Raji (cell line): ENCODE measurements around the gene HEXIM1.

ENCODE experiments used
- POLR2A ChIP-seq: IDR thresholded peaks from 2 replicates; pipeline ENCODE4 v1.6.1; 2011; ENCODE audit warnings: low read depth, low read length, control low read depth; ENCODE audit not compliant: insufficient read depth

HEXIM1 gene

GRCh38 chr17:45132572-45133463 is 15.5 kb upstream of the HEXIM1 start:
- peak; percentile 58 for TF ChIP-seq POLR2A

GRCh38 chr17:45135192-45135977 is 12.9 kb upstream of the HEXIM1 start, which contains the start of gene ACBD4:
TSS of gene ACBD4 (plus strand) at chr17:45135687. CDS start at chr17:45136145, 458 bp downstream.
- TF ChIP-seq POLR2A = peak; percentile 89

DNA sequence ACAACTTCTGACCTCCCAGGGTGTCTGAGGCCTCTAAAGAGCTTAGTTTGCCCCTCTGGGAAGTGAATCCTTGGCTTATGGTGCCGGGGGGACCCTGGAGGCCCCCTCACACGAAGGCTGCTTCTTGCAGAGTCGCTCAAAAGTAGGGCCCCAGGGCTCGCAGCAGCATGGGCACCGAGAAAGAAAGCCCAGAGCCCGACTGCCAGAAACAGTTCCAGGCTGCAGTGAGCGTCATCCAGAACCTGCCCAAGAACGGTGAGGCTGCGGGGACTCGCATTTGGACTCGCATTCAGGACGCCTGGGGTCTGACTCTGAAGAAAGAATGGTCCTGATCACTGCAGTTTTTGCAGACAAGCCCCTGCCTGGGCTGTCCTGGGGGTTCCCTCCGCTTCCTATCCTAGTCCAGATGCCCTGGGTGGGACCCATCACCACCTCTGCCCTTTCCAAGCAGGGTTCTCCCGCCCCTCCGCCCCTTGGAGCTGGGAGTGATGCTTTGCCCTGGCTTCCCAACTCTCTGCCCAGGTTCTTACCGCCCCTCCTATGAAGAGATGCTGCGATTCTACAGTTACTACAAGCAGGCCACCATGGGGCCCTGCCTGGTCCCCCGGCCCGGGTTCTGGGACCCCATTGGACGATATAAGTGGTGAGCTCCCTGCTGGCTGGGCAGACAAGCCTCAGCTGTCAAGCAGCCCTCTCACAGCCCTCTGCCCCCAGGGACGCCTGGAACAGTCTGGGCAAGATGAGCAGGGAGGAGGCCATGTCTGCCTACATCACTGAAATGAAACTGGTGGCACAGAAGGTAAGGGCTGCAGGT is 12.1 kb upstream of the HEXIM1 start:
- no peak for TF ChIP-seq POLR2A

DNA sequence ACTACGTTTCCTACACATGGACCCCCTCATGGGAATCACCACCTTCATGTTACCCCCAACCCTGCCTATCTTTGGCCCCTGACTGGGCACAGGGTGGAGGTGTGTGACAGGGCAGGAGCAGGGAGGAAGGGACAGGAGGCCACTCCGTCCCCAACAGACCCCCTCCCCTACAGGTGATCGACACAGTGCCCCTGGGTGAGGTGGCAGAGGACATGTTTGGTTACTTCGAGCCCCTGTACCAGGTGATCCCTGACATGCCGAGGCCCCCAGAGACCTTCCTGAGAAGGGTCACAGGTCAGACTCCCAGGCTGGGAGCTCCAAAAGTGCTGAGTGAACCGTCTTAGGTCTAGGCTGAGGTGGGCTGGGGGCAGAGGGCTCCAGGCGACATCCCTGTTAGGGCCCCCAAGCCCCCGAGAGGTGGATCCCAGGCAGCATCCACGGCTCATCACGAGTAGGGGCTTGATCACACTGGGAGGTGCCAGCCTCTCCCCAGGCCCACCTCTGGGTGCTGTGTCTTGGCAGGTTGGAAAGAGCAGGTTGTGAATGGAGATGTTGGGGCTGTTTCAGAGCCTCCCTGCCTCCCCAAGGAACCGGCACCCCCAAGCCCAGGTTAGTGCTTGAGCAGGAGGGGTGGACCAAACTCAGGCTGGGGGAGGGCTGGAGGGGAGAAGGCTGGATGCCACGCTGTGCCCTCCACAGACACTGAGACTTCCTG is 11.3 kb upstream of the HEXIM1 start:
- no peak for TF ChIP-seq POLR2A

- TF ChIP-seq POLR2A = no peak
Measured at GRCh38 chr17:45137561-45138305, 10.5 kb upstream of the HEXIM1 start.

DNA sequence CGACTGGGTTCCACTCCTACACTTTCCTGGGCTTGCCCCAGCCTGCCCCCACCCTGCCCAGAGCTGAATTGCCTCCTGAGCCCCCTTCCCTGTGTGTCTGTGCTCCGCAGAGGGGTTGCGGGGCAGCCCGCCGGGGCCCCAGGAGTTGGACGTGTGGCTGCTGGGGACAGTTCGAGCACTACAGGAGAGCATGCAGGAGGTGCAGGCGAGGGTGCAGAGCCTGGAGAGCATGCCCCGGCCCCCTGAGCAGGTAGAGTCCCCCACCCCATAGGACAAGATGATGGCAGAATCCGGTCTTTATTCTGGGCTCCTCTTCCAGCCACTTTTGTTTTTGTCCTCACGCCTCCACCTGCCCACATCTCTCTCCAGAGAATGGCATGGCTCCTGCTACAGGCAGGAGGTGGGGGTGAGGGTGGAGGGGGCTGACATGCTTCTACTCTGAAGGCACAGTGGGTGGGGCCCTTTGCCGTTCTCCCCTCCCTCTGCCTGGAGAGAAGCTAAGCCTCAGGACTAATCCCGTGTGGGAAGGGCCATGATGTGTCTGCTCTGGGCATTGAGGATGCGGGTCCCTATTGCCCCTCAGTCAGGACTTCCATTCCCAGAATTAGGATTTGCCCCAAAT is 9.3 kb upstream of the HEXIM1 start:
- TF ChIP-seq POLR2A = no peak

DNA sequence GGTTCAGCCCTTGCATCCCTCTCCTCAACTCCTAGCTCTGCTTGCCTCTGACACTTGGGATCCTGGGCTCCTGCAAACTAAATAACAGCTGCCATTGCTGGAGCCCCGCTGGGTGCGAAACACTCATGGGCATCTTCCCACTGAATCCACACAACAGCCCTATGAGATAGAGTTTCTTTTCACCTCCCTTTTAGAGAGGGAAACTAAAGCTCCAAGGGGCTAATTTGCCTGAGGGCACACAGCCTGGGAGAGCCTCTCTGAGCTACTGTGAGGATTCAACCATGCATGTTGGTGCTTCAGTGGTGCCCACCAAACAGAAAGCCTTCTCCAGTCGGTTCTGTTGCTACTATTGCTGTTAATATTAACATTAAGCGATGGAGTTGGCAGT is 8.7 kb upstream of the HEXIM1 start:
- TF ChIP-seq POLR2A = no peak

GRCh38 chr17:45143094-45143670 is 5.1 kb upstream of the HEXIM1 start:
- no peak for TF ChIP-seq POLR2A

GRCh38 chr17:45143767-45144198 is 4.5 kb upstream of the HEXIM1 start:
- TF ChIP-seq POLR2A = no peak; the same call in 1 of the 2 replicates

DNA sequence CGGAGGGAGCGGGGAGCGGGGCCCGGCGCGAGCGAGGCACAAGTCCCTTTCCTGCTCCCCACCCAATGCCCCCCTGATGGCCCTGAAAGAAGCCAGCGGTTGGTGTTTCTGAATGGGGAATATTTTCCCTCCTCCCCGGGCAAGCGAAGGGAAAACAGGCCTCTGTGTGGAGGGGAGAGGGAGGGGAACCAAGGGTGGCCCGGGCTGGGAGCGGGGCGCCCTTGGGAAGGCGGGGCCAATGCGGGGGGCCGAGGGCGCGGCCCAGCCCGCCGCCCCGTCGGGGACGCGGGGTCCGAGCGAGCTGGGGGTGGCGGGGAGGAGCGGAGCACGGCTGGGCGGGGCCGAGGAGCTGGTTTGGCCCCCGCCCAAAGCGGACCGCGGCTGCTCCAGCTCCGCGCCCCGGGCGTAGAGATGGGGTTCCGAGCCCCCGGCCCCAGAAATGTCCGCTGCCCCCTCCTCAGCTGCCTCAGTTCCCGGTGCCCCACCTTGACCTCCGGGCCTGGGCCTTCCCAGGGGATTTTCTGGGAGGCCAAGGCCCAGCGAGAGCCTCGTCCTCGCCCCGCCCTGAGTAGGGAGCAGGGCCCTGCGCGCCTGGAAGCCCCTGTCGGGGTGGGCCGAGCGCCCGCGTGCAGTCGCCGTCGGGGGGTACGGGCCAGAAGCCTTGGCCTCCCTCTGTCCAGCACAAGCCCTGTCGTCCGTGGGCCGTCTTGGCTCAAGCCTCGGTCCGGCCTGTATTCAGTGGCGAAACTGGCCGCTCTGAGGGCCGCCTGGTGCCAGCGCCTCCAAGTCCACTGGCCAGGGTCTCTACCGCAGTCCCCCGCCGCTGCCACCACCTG is 3.9 kb upstream of the HEXIM1 start:
- TF ChIP-seq POLR2A = 0 out of 2 replicates have a peak, but pooled peaks have one; percentile 5

- no peak for TF ChIP-seq POLR2A
Measured at GRCh38 chr17:45145035-45145389, 3.3 kb upstream of the HEXIM1 start.

- TF ChIP-seq POLR2A = no peak
Measured at GRCh38 chr17:45146166-45146565, 2.1 kb upstream of the HEXIM1 start.
